GM19239 (cell line): Measurements from ENCODE around the gene LRP1B.
"Not testable (repeated sequence)": the region's sequence is repeated elsewhere in the genome, so short reads cannot be mapped to it uniquely, and the experiment has no call there.

Experiments used
- DNase-seq: peaks from one replicate; pipeline ENCODE4 v3.0.0; 2011; ENCODE audit warnings: low spot score; ENCODE audit not compliant: insufficient read length
- FAIRE-seq: peaks from 2 replicates; lab custom pipeline; 2011; peaks lifted over from hg19 to GRCh38; lab: Jason Lieb, UNC

LRP1B gene

GRCh38 chr2:140584471-140584870, 1546.3 kb downstream of the LRP1B start:
- FAIRE-seq (no peak), DNase-seq (no peak)

- DNase-seq (no peak), FAIRE-seq (no peak)
Measured at GRCh38 chr2:140580532-140581151, 1550.2 kb downstream of the LRP1B start.

GRCh38 chr2:140577453-140577852, 1553.4 kb downstream of the LRP1B start:
- FAIRE-seq (no peak), DNase-seq (no peak)

- DNase-seq (no peak), FAIRE-seq (no peak)
Measured at GRCh38 chr2:140567734-140568133, 1563.1 kb downstream of the LRP1B start.

GRCh38 chr2:140565756-140566155, 1565.1 kb downstream of the LRP1B start:
- FAIRE-seq = no peak
- no peak for DNase-seq

GRCh38 chr2:140555701-140556100, 1575.1 kb downstream of the LRP1B start:
- DNase-seq (no peak), FAIRE-seq (no peak)

- no peak for FAIRE-seq
- no peak for DNase-seq
Measured at GRCh38 chr2:140552634-140553033, 1578.2 kb downstream of the LRP1B start.

- FAIRE-seq = no peak
- no peak for DNase-seq
Measured at GRCh38 chr2:140551287-140551686, 1579.5 kb downstream of the LRP1B start.

- FAIRE-seq = no peak
- DNase-seq = no peak
Measured at GRCh38 chr2:140550821-140551220, 1580.0 kb downstream of the LRP1B start.

GRCh38 chr2:140544769-140545168, 1586.0 kb downstream of the LRP1B start:
- FAIRE-seq, DNase-seq: not testable (repeated sequence)

- DNase-seq = no peak
- FAIRE-seq = no peak
Measured at GRCh38 chr2:140542627-140543026, 1588.2 kb downstream of the LRP1B start.

GRCh38 chr2:140539242-140539875, 1591.5 kb downstream of the LRP1B start:
- DNase-seq = no peak
- no peak for FAIRE-seq

GRCh38 chr2:140529706-140530105, 1601.1 kb downstream of the LRP1B start:
- FAIRE-seq = no peak
- DNase-seq = no peak

- FAIRE-seq = no peak
- no peak for DNase-seq
Measured at GRCh38 chr2:140528982-140529381, 1601.8 kb downstream of the LRP1B start.

- FAIRE-seq (no peak), DNase-seq (no peak)
Measured at GRCh38 chr2:140526575-140526974, 1604.2 kb downstream of the LRP1B start.

GRCh38 chr2:140512106-140512505, 1618.7 kb downstream of the LRP1B start:
- DNase-seq = no peak
- no peak for FAIRE-seq

- DNase-seq (no peak), FAIRE-seq (no peak)
Measured at GRCh38 chr2:140509765-140510164, 1621.1 kb downstream of the LRP1B start.

- no peak for FAIRE-seq
- no peak for DNase-seq
Measured at GRCh38 chr2:140508756-140509155, 1622.1 kb downstream of the LRP1B start.

GRCh38 chr2:140506606-140507005, 1624.2 kb downstream of the LRP1B start:
- FAIRE-seq (no peak), DNase-seq (no peak)

- no peak for FAIRE-seq
- no peak for DNase-seq
Measured at GRCh38 chr2:140504601-140505000, 1626.2 kb downstream of the LRP1B start.

- DNase-seq (no peak), FAIRE-seq (no peak)
Measured at GRCh38 chr2:140502951-140503630, 1627.7 kb downstream of the LRP1B start.

GRCh38 chr2:140498360-140498759, 1632.5 kb downstream of the LRP1B start:
- no peak for FAIRE-seq
- DNase-seq = no peak
